HL-60 (cell line): ENCODE results near the gene ECEL1.

Source experiments
- DNase-seq, 2 experiments: peaks; one replicate each; pipeline ENCODE4 v3.0.0-alpha.2; 2010 to 2020; ENCODE audit warnings: low read depth in 1 of 2, low spot score in 1 of 2
- H3K27ac ChIP-seq: fragments of 250-450 bp; sonication (Bioruptor Pico); replicated peaks from 2 replicates; pipeline ENCODE4 v1.5.1; 2020; ENCODE audit warnings: mild to moderate bottlenecking, moderate library complexity
- H3K27me3 ChIP-seq: fragments of 250-450 bp; sonication (Bioruptor Pico); 2 replicates; pipeline ENCODE4 v1.5.1; 2021; ENCODE audit warnings: mild to moderate bottlenecking, moderate library complexity; ENCODE audit not compliant: insufficient read depth, poor library complexity, severe bottlenecking
- H3K4me3 ChIP-seq: replicated peaks from 2 replicates; pipeline ENCODE4 v1.5.1; 2011; ENCODE audit warnings: mild to moderate bottlenecking, control low read depth, low read length; ENCODE audit not compliant: insufficient read depth
- CTCF ChIP-seq: IDR thresholded peaks from one replicate; pipeline ENCODE4 v1.5.1; 2011; ENCODE audit warnings: low read length, control low read depth, inconsistent platforms; ENCODE audit not compliant: insufficient read depth
- GABPA ChIP-seq: IDR thresholded peaks from 2 replicates; pipeline ENCODE4 v1.6.1; 2012; ENCODE audit warnings: low read depth
- POLR2AphosphoS5 ChIP-seq: IDR thresholded peaks from 2 replicates; pipeline ENCODE4 v1.6.1; 2012; ENCODE audit warnings: low read depth
- REST ChIP-seq: IDR thresholded peaks from 2 replicates; pipeline ENCODE4 v1.6.1; 2012; ENCODE audit warnings: low read depth; ENCODE audit not compliant: insufficient replicate concordance
- SPI1 ChIP-seq: IDR thresholded peaks from 2 replicates; pipeline ENCODE4 v1.6.1; 2012; ENCODE audit warnings: low read depth, mild to moderate bottlenecking, borderline replicate concordance

The ECEL1 gene

GRCh38 chr2:232529806-232530547, 42.3 kb upstream of the ECEL1 start:
- Histone ChIP-seq H3K27me3 (no peaks in the 10 kb centered on the region), H3K4me3 (no peak overlapping the region), H3K27ac (no peak overlapping the region)
- TF ChIP-seq GABPA: no peak
- TF ChIP-seq SPI1: no peak
- no peak for TF ChIP-seq CTCF
- TF ChIP-seq REST: no peak
- TF ChIP-seq POLR2AphosphoS5: no peak
- no peak for DNase-seq

GRCh38 chr2:232528746-232529460, 41.3 kb upstream of the ECEL1 start:
- Histone ChIP-seq H3K27me3 (peaks cover 8% of the 10 kb centered on the region), H3K27ac (no peak overlapping the region), H3K4me3 (no peak overlapping the region)
- TF ChIP-seq GABPA (no peak), CTCF (no peak), REST (no peak), POLR2AphosphoS5 (no peak), SPI1 (no peak)
- DNase-seq: no peak

GRCh38 chr2:232527905-232528470, 40.4 kb upstream of the ECEL1 start:
- DNase-seq: no peak
- Histone ChIP-seq H3K27me3 (peaks cover 18% of the 10 kb centered on the region), H3K4me3 (no peak overlapping the region), H3K27ac (no peak overlapping the region)
- no peak for TF ChIP-seq GABPA
- TF ChIP-seq REST: no peak
- no peak for TF ChIP-seq SPI1
- no peak for TF ChIP-seq CTCF
- no peak for TF ChIP-seq POLR2AphosphoS5
